SH-SY5Y (cell line): ENCODE data around the gene IL1R1.

ENCODE experiments used
- GATA2 ChIP-seq: IDR thresholded peaks from 2 replicates; pipeline ENCODE4 v1.6.1; 2011; ENCODE audit warnings: mild to moderate bottlenecking, low read depth, low read length
- GATA3 ChIP-seq: IDR thresholded peaks from 2 replicates; pipeline ENCODE4 v1.6.1; 2011; ENCODE audit warnings: low read depth, mild to moderate bottlenecking, low read length, moderate library complexity

The IL1R1 gene

GRCh38 chr2:102122115-102122514 lies 20.4 kb upstream of the IL1R1 start:
- TF ChIP-seq GATA2 (no peak), GATA3 (no peak)

GRCh38 chr2:102122909-102123308 lies 19.6 kb upstream of the IL1R1 start:
- TF ChIP-seq GATA3 = no peak
- no peak for TF ChIP-seq GATA2

GRCh38 chr2:102126169-102126568 lies 16.4 kb upstream of the IL1R1 start:
- TF ChIP-seq GATA2 = no peak

GRCh38 chr2:102126660-102127059 lies 15.9 kb upstream of the IL1R1 start:
- TF ChIP-seq GATA2 = no peak
- no peak for TF ChIP-seq GATA3

GRCh38 chr2:102129082-102129481 lies 13.5 kb upstream of the IL1R1 start:
- TF ChIP-seq GATA2 (no peak), GATA3 (no peak)

GRCh38 chr2:102129951-102130646 lies 12.4 kb upstream of the IL1R1 start:
- TF ChIP-seq GATA3 = no peak
- TF ChIP-seq GATA2 = no peak

GRCh38 chr2:102130647-102130991 lies 11.9 kb upstream of the IL1R1 start:
- TF ChIP-seq GATA3 = no peak

GRCh38 chr2:102131564-102131963 lies 11.0 kb upstream of the IL1R1 start:
- no peak for TF ChIP-seq GATA2
- no peak for TF ChIP-seq GATA3

- TF ChIP-seq GATA3 (no peak), GATA2 (no peak)
Observed at GRCh38 chr2:102137138-102137537, 5.4 kb upstream of the IL1R1 start.

GRCh38 chr2:102138331-102138730 lies 4.2 kb upstream of the IL1R1 start:
- TF ChIP-seq GATA3 = no peak
- no peak for TF ChIP-seq GATA2

- TF ChIP-seq GATA3 (no peak), GATA2 (no peak)
Observed at GRCh38 chr2:102139851-102140250, 2.7 kb upstream of the IL1R1 start.

- TF ChIP-seq GATA3 (no peak), GATA2 (no peak)
Observed at GRCh38 chr2:102140377-102140776, 2.2 kb upstream of the IL1R1 start.

GRCh38 chr2:102141011-102141943 lies 1.3 kb upstream of the IL1R1 start:
- no peak for TF ChIP-seq GATA3
- no peak for TF ChIP-seq GATA2

- TF ChIP-seq GATA3 = no peak
Observed at GRCh38 chr2:102142829-102143449, 393 bp downstream of the IL1R1 start.

- TF ChIP-seq GATA2 (no peak), GATA3 (no peak)
Observed at GRCh38 chr2:102143450-102143985, 972 bp downstream of the IL1R1 start.
